Fibroblast of villous mesenchyme (primary cell): ENCODE measurements around the gene E2F2. TPM values are rescaled to one million over a fixed set of nuclear protein-coding genes. Genes with fewer than 3 reads are reported as not detected.
A peak's percentile ranks its signal among the peaks of the same experiment; 100 is the strongest.

Experiments
- DNase-seq: peaks from one replicate; pipeline ENCODE4 v3.0.0-alpha.2; 2010; ENCODE audit warnings: low read depth
- H3K4me3 ChIP-seq: 2 replicates; pipeline ENCODE4 v1.5.1; 2011; ENCODE audit warnings: low read depth, mild to moderate bottlenecking, low read length
- CTCF ChIP-seq: IDR thresholded peaks from 2 replicates; pipeline ENCODE4 v1.5.1; 2012; ENCODE audit warnings: low read depth, mild to moderate bottlenecking, low read length; ENCODE audit not compliant: insufficient read depth
- total RNA-seq: library from RNA; depleted of rRNA; stranded (reverse); fragments of >200 nt; gene quantifications from 2 replicates; pipeline ENCODE4 v1.2.3, GENCODE V29; 2012

The E2F2 gene
- total RNA-seq, 1 donor, result 2.2 TPM

- DNase-seq, result peak; percentile 88
- peak; percentile 26 for TF ChIP-seq CTCF
- peak overlapping the region; percentile 46 for H3K4me3 ChIP-seq
Measured at GRCh38 chr1:23554481-23555269, 23.6 kb upstream of the E2F2 start.

GRCh38 chr1:23554127-23554480 lies 23.1 kb upstream of the E2F2 start:
- no peak for DNase-seq
- H3K4me3 ChIP-seq, result peak overlapping the region; percentile 46
- no peak for TF ChIP-seq CTCF

- TF ChIP-seq CTCF, result no peak
- no peak for DNase-seq
- no peak overlapping the region for H3K4me3 ChIP-seq
Measured at GRCh38 chr1:23553231-23554126, 22.4 kb upstream of the E2F2 start.

GRCh38 chr1:23551849-23552248 lies 20.8 kb upstream of the E2F2 start:
- DNase-seq, result no peak
- H3K4me3 ChIP-seq, result no peak overlapping the region
- no peak for TF ChIP-seq CTCF

GRCh38 chr1:23548704-23549143 lies 17.7 kb upstream of the E2F2 start:
- no peak overlapping the region for H3K4me3 ChIP-seq
- no peak for TF ChIP-seq CTCF
- peak; percentile 42 for DNase-seq

- no peak for DNase-seq
- TF ChIP-seq CTCF, result no peak
Measured at GRCh38 chr1:23546897-23547584, 16.0 kb upstream of the E2F2 start.

More at GRCh38 chr1:23546897-23547584, 16.0 kb upstream of the E2F2 start:
- H3K4me3 ChIP-seq, result no peak overlapping the region
